ENCODE results near the gene ENDOU.

Gene ENDOU

DNA sequence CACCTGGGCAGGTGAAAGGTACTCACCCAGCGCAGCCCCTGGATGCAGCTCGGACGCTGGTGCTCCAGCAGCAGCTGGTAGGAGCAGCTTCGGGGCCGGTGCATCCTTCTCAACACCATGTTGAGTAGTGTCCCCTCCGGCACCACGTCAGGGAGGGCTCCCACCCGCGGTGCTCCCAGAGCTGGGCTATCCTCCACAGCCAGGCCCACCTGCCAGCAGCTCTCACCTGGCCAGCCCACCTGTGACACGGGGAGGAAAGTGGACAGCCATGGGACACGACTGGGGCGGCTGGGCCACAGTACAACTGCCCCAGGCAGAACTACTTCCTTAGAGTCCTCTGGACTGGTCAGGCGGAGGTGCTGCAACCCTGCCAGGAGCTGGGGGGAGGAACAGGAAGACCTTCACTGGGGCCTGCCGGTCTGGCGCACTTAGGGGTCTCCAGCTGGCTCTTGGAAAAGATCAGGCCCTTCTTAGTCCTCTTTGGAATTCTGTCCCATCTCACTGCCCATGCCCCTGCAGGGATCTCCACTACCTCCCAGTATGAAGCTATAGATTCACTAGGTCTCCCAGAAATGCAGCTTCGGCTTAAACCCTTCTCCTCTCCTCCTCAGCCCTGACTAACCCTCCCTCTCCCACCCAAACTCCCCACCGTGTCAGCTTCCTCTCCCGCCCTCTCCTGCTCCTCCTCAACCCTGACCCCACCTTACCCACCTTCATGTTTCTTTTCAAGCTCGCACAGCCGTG lies 32.7 kb upstream of the ENDOU start:
- DNase-seq (ENCODE audit: low read depth in 1 of 2, low spot score in 1 of 2) = no peak

DNA sequence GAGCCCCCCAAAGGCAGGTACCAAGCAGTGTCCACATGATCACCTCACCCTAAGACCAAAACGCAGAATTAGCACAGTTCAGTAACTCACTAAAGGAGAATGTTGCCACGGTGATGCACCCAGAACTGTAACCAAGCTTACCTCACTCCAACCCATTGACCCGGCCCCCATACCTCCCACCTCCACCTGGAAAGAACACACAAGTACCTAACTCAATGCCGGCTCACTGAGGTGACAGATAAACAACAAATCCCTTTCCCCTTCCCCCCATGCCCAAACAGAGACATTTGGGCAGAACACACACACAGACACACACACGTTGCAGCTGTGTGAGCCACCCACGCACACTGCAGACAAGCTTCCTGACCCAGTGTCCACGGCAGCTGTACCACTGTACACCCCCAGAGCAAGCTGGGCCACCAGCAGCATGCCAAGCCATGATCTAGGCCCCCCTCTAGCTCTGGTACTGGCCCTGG lies 32.1 kb upstream of the ENDOU start:
- DNase-seq (ENCODE audit: low read depth in 1 of 2, low spot score in 1 of 2) = no peak

GRCh38 chr12:47755655-47756562 lies 30.6 kb upstream of the ENDOU start:
- DNase-seq (ENCODE audit: low read depth in 1 of 2, low spot score in 1 of 2) = no peak

GRCh38 chr12:47754881-47755280 lies 29.6 kb upstream of the ENDOU start:
- no peak for DNase-seq (ENCODE audit: low read depth in 1 of 2, low spot score in 1 of 2)

DNA sequence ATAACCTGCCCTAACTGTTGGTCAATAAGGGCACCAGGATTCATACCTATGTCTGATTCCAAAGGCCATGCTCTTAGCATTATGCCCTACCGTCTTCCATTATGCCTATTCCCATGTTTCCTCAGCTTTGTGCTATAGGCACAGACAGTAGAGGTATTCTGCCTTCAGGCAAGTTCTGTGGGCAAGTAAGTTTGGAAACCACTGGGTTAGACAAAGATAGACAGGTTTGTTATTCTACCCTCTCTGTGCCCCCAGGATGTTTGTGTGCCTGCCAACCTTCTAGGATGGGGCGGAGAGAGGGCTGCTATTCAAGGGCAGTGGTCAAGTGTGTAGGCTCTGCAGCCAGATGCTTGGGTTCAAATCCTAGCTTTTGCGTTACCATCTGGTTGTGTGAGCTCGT lies 28.8 kb upstream of the ENDOU start:
- no peak for DNase-seq (ENCODE audit: low read depth in 1 of 2, low spot score in 1 of 2)

- no peak for DNase-seq (ENCODE audit: low read depth in 1 of 2, low spot score in 1 of 2)
Observed at GRCh38 chr12:47753021-47754001, 28.0 kb upstream of the ENDOU start.

DNA sequence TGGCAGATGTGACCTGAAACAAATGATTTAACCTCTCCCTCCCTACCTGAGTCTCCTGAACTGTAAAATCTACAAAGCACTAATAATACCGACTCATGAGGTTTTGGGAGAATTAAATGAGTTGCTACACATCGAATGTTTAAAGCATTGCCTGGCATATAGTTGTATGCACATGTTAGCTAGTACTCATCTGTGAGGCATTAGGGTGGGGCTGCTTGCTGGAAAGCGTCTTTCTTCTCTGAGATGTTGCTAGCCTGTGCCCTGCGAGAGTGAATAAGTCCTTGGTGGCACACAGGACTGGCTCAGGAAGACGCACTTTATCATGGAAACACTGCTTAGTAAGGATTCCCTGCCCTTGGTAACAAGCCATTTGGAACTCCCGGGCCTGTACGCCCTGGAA lies 27.3 kb upstream of the ENDOU start:
- no peak for DNase-seq (ENCODE audit: low read depth in 1 of 2, low spot score in 1 of 2)

- DNase-seq (ENCODE audit: low read depth in 1 of 2, low spot score in 1 of 2) = no peak
Observed at GRCh38 chr12:47752121-47752520, 26.8 kb upstream of the ENDOU start.

GRCh38 chr12:47751561-47751960 lies 26.3 kb upstream of the ENDOU start:
- no peak for DNase-seq (ENCODE audit: low read depth in 1 of 2, low spot score in 1 of 2)

DNA sequence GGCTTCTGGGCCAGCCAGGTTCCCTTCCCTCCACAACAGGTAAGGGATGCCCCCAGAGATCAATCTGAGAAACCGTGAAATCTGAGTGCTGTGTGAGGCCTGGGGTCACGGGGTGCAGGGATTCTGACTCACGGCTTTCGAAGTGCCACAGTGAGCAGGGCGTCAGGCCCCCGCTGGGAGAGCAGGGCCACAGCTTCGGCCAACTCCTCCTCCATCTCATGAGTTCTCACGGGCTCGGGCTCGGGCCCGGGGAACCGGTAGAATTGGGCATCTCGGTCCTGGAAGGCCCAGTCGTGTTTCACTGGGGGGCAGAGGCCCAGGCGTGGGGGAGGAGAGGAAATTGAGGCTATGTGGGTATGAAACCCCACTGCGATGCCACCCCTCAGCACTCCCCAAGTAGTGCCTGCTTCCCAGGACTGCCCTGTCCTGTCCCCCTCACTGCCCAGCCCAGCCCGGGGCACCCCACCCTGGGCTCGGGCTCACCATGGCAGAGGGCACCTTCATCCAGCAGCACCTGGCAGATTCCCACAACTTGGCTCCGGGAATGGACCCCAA lies 25.7 kb upstream of the ENDOU start:
- DNase-seq (ENCODE audit: low read depth in 1 of 2, low spot score in 1 of 2) = no peak

DNA sequence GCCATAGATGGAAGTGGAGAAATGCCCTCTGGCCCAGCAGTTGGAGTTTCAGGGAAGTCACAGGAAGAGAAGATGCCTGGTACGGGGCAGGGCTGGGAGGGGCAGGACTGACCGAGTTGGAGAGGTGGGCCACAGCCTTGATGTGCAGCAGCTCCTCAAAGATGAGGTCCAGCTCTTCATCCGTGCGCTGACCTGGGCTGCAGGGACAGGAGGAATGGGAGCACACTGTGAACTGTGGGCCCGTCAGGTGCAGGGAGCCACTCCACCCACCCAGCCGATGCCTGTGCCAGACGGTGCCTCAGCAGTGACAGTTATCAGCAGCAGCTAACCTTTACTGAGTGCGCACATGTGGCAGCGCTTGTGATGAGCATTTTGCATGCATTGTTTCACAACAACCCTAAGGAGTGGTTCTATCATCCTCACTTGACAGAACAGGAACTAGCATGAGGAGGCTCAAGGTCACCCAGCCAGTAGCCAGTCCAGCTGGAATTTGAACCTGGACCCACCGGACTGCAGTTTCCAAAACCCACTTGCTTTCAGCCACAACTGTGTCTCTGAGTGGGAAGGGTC lies 25.0 kb upstream of the ENDOU start:
- DNase-seq (ENCODE audit: low read depth in 1 of 2, low spot score in 1 of 2) = no peak

GRCh38 chr12:47748899-47749298 lies 23.6 kb upstream of the ENDOU start:
- no peak for DNase-seq (ENCODE audit: low read depth in 1 of 2, low spot score in 1 of 2)

GRCh38 chr12:47748507-47748828 lies 23.2 kb upstream of the ENDOU start:
- DNase-seq (ENCODE audit: low read depth in 1 of 2, low spot score in 1 of 2) = no peak

GRCh38 chr12:47747596-47748506 lies 22.6 kb upstream of the ENDOU start:
- no peak for DNase-seq (ENCODE audit: low read depth in 1 of 2, low spot score in 1 of 2)

DNA sequence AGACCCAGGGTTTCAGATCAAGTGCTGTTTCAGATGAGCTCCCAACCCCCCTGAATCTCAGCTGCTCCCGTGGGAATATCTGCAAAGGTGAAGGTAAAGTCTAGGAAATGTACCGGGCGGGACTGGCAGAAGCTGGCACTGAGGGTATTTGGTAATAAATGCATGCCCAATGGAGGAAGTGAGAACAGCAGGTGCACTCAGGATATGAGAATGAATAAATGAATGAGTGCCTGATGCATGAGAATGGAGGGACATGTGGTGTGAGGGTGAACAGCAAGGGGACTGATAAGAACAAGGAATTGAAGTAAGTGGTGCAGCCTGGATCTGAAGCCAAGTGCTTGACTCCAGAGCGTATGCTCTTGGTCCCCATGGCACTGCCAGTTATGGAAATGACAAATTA lies 21.8 kb upstream of the ENDOU start:
- DNase-seq (ENCODE audit: low read depth in 1 of 2, low spot score in 1 of 2) = no peak

DNA sequence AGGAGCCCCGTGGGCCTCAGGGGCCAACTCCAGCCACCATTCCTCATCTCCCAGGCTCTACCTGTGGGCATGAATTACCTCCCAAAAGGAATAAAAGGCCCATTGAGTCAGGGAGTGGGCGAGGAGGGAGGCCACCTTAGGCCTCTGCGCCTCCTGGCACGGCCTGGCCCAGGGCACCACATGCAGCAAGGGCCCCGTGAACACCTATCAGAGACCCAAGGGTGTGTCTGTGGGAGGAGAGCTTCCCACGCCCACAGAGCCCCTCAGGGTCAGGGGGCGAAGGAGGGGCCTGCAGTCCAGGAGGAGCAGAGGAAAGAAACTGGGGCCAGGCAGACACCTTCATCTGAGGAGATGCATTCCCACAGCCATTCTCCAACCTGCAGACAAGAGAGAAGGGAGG lies 21.2 kb upstream of the ENDOU start:
- no peak for DNase-seq (ENCODE audit: low read depth in 1 of 2, low spot score in 1 of 2)

- DNase-seq (ENCODE audit: low read depth in 1 of 2, low spot score in 1 of 2) = no peak
Observed at GRCh38 chr12:47746073-47746472, 20.8 kb upstream of the ENDOU start.

DNA sequence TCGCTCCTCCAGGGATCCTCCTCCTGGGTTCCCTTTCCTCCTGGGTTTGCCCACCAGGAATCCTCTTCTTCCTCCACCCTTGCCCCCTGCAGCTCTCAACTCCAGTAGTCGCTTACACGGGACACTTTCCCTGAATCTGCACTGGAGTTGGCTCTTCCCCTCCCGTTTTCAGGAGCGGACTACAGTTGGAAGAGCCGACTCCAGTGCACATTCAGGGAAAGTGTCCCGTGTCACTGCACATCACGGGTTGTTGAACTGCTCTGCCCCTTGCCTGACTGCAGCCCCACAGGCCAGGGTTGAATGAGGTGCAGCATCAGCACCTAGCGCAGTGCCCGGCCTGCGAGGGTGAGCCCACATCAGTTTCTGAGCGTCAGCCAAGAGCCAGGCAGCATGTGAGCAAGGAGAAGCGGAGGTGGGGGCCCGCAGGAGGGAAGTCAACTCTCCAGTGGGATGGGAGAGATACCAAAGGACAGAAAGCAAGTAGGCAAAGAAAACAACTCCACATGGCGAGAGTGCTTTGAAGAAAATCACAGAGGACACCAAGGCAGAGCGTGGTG lies 20.3 kb upstream of the ENDOU start:
- DNase-seq (ENCODE audit: low read depth in 1 of 2, low spot score in 1 of 2) = no peak

DNA sequence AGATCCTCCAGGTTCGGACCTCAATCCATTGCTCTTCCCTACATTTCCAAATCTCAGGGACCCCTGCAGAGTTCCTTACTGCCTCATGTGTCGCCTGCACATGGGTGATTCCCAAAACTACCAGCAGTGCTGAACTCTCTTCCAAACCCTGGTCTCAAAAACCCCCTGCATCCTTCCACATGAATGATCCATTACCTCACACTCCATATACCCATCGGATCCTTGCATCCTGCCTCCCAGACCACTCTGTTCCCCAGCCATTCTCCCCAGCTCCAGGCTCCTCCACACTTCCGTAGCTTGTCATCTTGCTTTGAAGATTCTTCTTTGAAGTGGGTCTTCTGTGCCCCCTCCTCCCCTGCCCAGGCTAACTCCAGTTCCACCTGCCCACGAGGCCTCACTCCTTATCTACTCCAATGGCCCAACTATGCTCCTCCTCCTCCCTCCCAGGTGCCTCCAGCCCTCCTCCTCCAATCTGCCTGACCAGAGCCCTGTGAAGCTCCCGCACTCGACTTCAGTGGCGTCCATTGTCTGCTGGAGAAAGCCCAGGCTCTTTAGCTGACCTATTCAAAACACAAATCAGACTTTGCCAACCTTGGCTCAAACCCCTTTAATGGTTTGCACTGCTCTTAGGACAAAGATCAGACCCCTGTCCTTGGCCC lies 19.6 kb upstream of the ENDOU start:
- no peak for DNase-seq (ENCODE audit: low read depth in 1 of 2, low spot score in 1 of 2)
